Measurements from ENCODE around the gene C7orf25. TPM values are rescaled to one million over a fixed set of nuclear protein-coding genes. Genes with fewer than 3 reads are reported as not detected.

Gene C7orf25
- total and polyA plus RNA-seq, 2 of the 13 experiments (the other 11 are each of a cell fraction or from before 2014, with no cell fraction given): 0.37 to 1.3 TPM

- peak; percentile 66; the same call in 1 of the 2 replicates for TF ChIP-seq E2F1 (CRISPR knock-in tag; IDR thresholded peaks at IDR 0.05)
- TF ChIP-seq ETV5 (CRISPR knock-in tag; IDR thresholded peaks at IDR 0.05; ENCODE audit: borderline replicate concordance): peak; percentile 75
- TF ChIP-seq ZNF746 (CRISPR knock-in tag; IDR thresholded peaks at IDR 0.05): peak; percentile 67
- no peak for TF ChIP-seq ARID2 (CRISPR knock-in tag; IDR thresholded peaks at IDR 0.05; ENCODE audit: borderline replicate concordance)
- TF ChIP-seq ATAD3A (CRISPR knock-in tag; IDR thresholded peaks at IDR 0.05): no peak
- TF ChIP-seq AKNA (CRISPR knock-in tag; IDR thresholded peaks at IDR 0.05; ENCODE audit: borderline replicate concordance): 0 out of 2 replicates have a peak, but pooled peaks have one; percentile 33
- TF ChIP-seq POGZ (CRISPR knock-in tag; IDR thresholded peaks at IDR 0.05): peak; percentile 98
- no peak for TF ChIP-seq ZFP1 (CRISPR knock-in tag; IDR thresholded peaks at IDR 0.05)
- no peak for TF ChIP-seq ZNF513 (CRISPR knock-in tag; conservative IDR thresholded peaks at IDR 0.05)
- TF ChIP-seq RORA (CRISPR knock-in tag; IDR thresholded peaks at IDR 0.05): no peak
- TF ChIP-seq FOXJ3 (CRISPR knock-in tag; IDR thresholded peaks at IDR 0.05; ENCODE audit: borderline replicate concordance): no peak
- no peak for TF ChIP-seq PAWR (CRISPR knock-in tag; IDR thresholded peaks at IDR 0.05; ENCODE audit: borderline replicate concordance)
- TF ChIP-seq SOX6 (IDR thresholded peaks at IDR 0.05): no peak
- peak; percentile 63; the same call in 1 of the 2 replicates for TF ChIP-seq SOX6 (CRISPR knock-in tag; IDR thresholded peaks at IDR 0.05)
- no peak for TF ChIP-seq HNF4A (CRISPR knock-in tag; IDR thresholded peaks at IDR 0.05)
- TF ChIP-seq PHF8 (CRISPR knock-in tag; IDR thresholded peaks at IDR 0.05): peak; percentile 82
- peak; percentile 34 for TF ChIP-seq ZBTB33 (CRISPR knock-in tag; IDR thresholded peaks at IDR 0.05)
- TF ChIP-seq PCBP1 (IDR thresholded peaks at IDR 0.05; ENCODE audit: borderline replicate concordance, low read depth, low read length): no peak
Observed at GRCh38 chr7:42911454-42912447, at the start of gene C7orf25 (continued).
